Right lobe of liver (tissue), 5 donors: ENCODE results near the gene DCUN1D3. TPM values are rescaled to one million over a fixed set of nuclear protein-coding genes. Genes with fewer than 3 reads are reported as not detected.

Source experiments
- small RNA-seq, 2 experiments: library from RNA; depleted of rRNA; stranded (forward); fragments of <200 nt; gene quantifications; one replicate each; pipeline ENCODE3, GENCODE V24; 2016
- total RNA-seq, 6 experiments: library from RNA; depleted of rRNA in 2 of 6; stranded (reverse); fragments of >200 nt in 2 of 6; fragmentation: NEBNext Ultra II Directional in 3 of 6; extraction: Animal tissue kit (Norgen Biotek cat#: 25700) in 3 of 6; gene quantifications; one replicate each; pipeline versions ENCODE4 v1.1.0 to v1.2.4, GENCODE V29; 2016 to 2023
- donor health status: DM: no; HTN: no; CAD: no.
- donor health status: DM: no; HTN: no; CAD: no.
- donor health status: DM: no; HTN: yes; CAD: no.
- donor health status: DM: no; HTN: yes; CAD: no.

Gene DCUN1D3
- total RNA-seq, 6 experiments from 2014 or later: 10.3 to 15.1 (median 13.8) TPM

Small RNA genes lying within 50 kb of the gene (small RNA-seq; reads per million reads assigned to genes)
- gene RF00618: 0 reads per million in 2 experiments

Other genes with a start within 250 kb of the DCUN1D3 start
- gene ACSM1, start 202.7 kb downstream of the DCUN1D3 start, total RNA-seq: 10 to 100 TPM in 1 of 6 experiments, 1 to 10 TPM in 4, under 1 TPM in 1; 0.90 to 11.1 (median 1.6) TPM
- gene THUMPD1, start 158.5 kb downstream of the DCUN1D3 start, total RNA-seq: 10 to 100 TPM; 13.5 to 26.4 (median 16.5) TPM
- gene ACSM3, start 136.3 kb downstream of the DCUN1D3 start, total RNA-seq: 100 to 1,000 TPM in 1 of 6 experiments, 10 to 100 TPM in 5; 24.5 to 109 (median 57.9) TPM
- gene ERI2, start 93.9 kb downstream of the DCUN1D3 start, total RNA-seq: 10 to 100 TPM in 5 of 6 experiments, 1 to 10 TPM in 1; 9.8 to 15.9 (median 14.8) TPM
- 1 to 10 TPM; 1.1 to 2.9 (median 2.4) TPM for gene REXO5, start 93.8 kb downstream of the DCUN1D3 start, total RNA-seq
- gene LYRM1, start 413 bp upstream of the DCUN1D3 start, total RNA-seq: 100 to 1,000 TPM in 1 of 6 experiments, 10 to 100 TPM in 5; 32.4 to 102 (median 37.9) TPM